Measurements from ENCODE around the gene TNIP2. TPM values are rescaled to one million over a fixed set of nuclear protein-coding genes. Genes with fewer than 3 reads are reported as not detected.

TNIP2 gene, protein sequence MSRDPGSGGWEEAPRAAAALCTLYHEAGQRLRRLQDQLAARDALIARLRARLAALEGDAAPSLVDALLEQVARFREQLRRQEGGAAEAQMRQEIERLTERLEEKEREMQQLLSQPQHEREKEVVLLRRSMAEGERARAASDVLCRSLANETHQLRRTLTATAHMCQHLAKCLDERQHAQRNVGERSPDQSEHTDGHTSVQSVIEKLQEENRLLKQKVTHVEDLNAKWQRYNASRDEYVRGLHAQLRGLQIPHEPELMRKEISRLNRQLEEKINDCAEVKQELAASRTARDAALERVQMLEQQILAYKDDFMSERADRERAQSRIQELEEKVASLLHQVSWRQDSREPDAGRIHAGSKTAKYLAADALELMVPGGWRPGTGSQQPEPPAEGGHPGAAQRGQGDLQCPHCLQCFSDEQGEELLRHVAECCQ
- 10 to 100 TPM; 21.8 to 36.0 (median 30.8) TPM for total RNA-seq

DNA sequence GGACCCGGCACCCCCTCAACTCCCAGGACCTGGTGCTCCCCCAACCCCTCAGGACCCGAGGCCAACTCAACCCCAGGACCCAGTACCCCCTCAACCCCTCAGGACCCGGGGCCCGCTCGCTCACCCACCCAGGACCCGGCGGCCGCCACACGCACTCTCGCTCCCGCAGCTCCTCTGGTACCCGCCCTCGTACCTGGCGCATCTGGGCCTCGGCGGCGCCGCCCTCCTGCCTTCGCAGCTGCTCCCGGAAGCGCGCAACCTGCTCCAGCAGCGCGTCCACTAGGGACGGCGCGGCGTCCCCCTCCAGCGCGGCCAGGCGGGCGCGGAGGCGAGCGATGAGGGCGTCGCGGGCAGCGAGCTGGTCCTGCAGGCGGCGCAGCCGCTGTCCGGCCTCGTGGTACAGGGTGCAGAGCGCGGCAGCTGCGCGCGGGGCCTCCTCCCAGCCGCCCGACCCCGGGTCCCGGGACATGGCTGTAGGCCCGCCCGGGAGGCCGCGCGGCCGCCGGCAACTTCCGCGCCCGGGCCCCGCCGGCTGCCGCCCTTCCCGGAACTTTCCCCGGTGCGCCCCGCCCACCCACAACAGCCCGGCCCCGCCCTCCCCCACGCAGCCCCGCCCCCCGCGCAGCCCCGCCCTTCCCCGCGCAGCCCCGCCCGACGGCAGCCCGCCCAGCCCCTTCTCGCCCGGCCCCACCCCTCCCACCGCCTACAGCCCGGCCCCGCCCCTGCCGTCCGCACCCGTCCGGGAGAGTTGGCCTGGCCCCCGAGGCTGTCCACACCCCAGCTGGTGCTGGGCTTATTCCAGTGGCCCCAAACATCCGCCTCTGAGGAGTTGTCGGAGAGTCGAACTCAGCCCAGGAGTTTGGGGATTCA is at the start of gene TNIP2:
Gene TNIP2, minus strand, starts transcription at position 516 of the 870 bp plus-strand sequence. Its CDS starts 47 bp downstream, at position 469.
- no peaks in the 10 kb centered on the region for H3K9me3 ChIP-seq
- H3K4me3 ChIP-seq = peak within 1 kb of the TSS; percentile 70
- H3K27me3 ChIP-seq = no peaks in the 10 kb centered on the region
- H3K36me3 ChIP-seq = peaks cover 5% of the 10 kb centered on the region
- peaks cover 36% of the 10 kb centered on the region for H3K4me1 ChIP-seq
- DNase-seq (ENCODE audit: low spot score in 2 of 2) = peak; percentile 94 to 95
- H3K27ac ChIP-seq = peak within 1 kb of the TSS; percentile 90
- 3% methylated on average over 21 of the region's 96 CpGs for WGBS
- TF ChIP-seq, protein P1, sequence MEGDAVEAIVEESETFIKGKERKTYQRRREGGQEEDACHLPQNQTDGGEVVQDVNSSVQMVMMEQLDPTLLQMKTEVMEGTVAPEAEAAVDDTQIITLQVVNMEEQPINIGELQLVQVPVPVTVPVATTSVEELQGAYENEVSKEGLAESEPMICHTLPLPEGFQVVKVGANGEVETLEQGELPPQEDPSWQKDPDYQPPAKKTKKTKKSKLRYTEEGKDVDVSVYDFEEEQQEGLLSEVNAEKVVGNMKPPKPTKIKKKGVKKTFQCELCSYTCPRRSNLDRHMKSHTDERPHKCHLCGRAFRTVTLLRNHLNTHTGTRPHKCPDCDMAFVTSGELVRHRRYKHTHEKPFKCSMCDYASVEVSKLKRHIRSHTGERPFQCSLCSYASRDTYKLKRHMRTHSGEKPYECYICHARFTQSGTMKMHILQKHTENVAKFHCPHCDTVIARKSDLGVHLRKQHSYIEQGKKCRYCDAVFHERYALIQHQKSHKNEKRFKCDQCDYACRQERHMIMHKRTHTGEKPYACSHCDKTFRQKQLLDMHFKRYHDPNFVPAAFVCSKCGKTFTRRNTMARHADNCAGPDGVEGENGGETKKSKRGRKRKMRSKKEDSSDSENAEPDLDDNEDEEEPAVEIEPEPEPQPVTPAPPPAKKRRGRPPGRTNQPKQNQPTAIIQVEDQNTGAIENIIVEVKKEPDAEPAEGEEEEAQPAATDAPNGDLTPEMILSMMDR (IDR thresholded peaks at IDR 0.05) = peak in 1 of 2 donors; percentile 51
- TF ChIP-seq POLR2AphosphoS5 (IDR thresholded peaks at IDR 0.05) (peak in 1 of 3 donors; percentile 41), POLR2A (IDR thresholded peaks at IDR 0.05) (peak in 1 of 2 donors; percentile 57), EP300 (IDR thresholded peaks at IDR 0.05) (no peak)

DNA sequence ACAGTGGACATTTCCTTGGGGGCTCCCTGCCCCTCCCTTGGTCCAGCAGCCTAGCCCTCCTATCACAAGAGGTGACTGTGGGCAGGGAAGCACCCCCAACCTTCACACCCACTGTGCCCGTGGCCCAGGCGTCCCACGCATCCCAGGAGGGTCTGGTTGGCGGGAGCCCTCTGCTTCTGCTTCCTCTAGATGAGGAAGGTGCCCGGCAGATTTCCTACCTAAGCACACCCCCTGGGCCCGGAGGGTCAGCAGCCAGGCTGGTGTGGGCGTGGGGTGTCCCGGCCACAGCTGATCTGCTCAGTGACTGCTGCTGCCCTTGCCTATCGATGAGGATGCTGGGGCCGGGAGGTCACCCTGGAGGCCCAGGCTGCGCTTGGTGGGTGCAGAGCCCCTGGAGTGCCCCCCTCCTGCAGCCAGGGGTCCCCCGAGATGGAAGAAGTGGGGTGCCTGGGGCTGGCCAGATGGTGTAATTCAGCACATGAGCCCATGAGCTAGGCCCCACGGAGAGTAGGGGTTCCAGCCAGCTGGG is 48.9 kb upstream of the TNIP2 start:
- H3K4me3 ChIP-seq = peak overlapping the region; percentile 17
- no peaks in the 10 kb centered on the region for H3K27me3 ChIP-seq
- no peak for TF ChIP-seq EP300 (IDR thresholded peaks at IDR 0.05)
- TF ChIP-seq POLR2A (IDR thresholded peaks at IDR 0.05) = no peak
- TF ChIP-seq, protein P1 (IDR thresholded peaks at IDR 0.05) = no peak
- no peak for TF ChIP-seq POLR2AphosphoS5 (IDR thresholded peaks at IDR 0.05)
- DNase-seq (ENCODE audit: low spot score in 2 of 2) = peak in 1 of 2 donors; percentile 62
- WGBS = 62% methylated on average over 3 of the region's 13 CpGs
- H3K27ac ChIP-seq = peak overlapping the region; percentile 81
- no peaks in the 10 kb centered on the region for H3K9me3 ChIP-seq
- H3K36me3 ChIP-seq = no peaks in the 10 kb centered on the region
- peaks cover 94% of the 10 kb centered on the region for H3K4me1 ChIP-seq

DNA sequence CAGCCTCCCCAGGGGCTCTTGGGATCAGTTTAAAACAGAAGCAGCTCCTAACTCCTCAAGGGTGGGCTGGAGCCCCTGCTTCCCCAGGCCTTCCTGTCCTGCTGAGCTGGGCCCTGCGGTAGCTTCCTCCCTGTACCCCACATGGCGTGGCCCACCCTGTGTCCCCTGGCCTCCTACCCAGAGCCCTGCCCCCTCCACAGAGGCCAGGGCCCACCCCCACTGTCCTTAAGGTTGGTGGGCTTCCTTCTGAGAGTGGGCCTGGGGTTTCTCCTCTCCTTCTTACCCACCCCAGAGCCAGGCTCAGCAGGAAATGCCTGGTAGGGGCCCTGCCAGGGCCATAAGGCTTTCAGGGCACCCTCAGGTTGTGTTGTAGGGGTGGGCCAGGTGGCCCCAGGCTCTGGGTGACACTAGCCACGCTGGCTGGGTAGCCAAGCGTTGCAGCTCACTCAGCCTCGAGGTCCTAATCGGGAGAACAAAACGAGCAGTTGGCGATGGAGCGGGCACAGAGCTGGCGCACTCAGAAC is 48.4 kb upstream of the TNIP2 start:
- TF ChIP-seq POLR2AphosphoS5 (IDR thresholded peaks at IDR 0.05) (no peak), POLR2A (IDR thresholded peaks at IDR 0.05) (no peak), EP300 (IDR thresholded peaks at IDR 0.05) (no peak)
- TF ChIP-seq, protein P1 (IDR thresholded peaks at IDR 0.05) = no peak
- H3K9me3 ChIP-seq = no peaks in the 10 kb centered on the region
- H3K4me1 ChIP-seq = peaks cover 94% of the 10 kb centered on the region
- peak in 1 of 2 donors; percentile 60 for DNase-seq (ENCODE audit: low spot score in 2 of 2)
- H3K27me3 ChIP-seq = no peaks in the 10 kb centered on the region
- H3K36me3 ChIP-seq = no peaks in the 10 kb centered on the region
- H3K4me3 ChIP-seq = peak overlapping the region; percentile 17
- WGBS = no CpG with 5 or more reads among the region's 10 CpGs
- peak overlapping the region; percentile 81 for H3K27ac ChIP-seq

DNA sequence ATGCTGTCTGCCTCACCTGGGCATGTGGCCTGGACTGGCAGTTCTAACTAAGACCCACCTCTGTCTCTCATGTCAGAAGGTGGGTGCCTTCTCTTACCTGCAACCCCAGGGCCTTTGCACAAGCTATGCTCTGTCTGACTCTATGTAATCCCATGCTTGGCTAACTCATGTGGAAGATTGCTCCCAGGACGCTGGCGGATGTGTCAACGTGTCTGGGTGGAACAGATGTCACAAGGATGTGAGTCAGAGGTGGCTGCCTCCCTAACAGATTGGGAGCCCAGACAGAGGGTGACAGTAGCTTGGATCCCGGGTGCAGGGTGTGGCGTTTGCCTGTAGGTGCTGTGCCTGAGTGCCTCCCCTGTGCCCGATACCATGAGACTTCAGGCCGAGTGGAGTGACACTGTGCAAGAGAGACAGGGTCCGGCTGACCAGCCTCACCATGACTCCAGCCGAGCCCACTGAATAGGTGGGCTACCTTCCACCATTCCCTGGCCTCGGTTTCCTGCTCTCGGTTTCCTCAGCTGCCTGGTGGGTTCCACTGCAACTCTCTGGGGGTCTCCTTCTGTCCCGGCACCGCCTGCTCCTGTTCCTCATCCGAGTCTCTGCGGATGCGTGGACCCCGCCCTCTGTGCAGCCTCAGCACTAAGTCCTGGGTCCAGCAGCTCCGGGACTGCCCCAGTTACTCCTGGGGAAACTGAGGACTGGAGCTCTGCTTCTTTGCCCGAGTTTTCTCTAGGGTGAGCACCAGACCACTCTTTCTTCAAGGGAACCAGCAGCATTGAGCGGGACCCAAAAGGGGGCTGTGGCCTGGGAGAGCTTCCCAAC is 47.7 kb upstream of the TNIP2 start:
- Histone ChIP-seq H3K27ac (peak overlapping the region; percentile 81), H3K4me1 (peaks cover 95% of the 10 kb centered on the region)
- TF ChIP-seq EP300 (IDR thresholded peaks at IDR 0.05) = no peak
- TF ChIP-seq POLR2A (IDR thresholded peaks at IDR 0.05) = no peak
- TF ChIP-seq, protein P1 (IDR thresholded peaks at IDR 0.05) = no peak
- peak in 2 of 3 donors; percentile 64 to 87 for TF ChIP-seq POLR2AphosphoS5 (IDR thresholded peaks at IDR 0.05)

More for the DNA sequence above, 47.7 kb upstream of the TNIP2 start:
- H3K36me3 ChIP-seq = no peaks in the 10 kb centered on the region
- no peaks in the 10 kb centered on the region for H3K9me3 ChIP-seq
- 60% methylated on average over 18 of the region's 20 CpGs for WGBS
- no peaks in the 10 kb centered on the region for H3K27me3 ChIP-seq
- no peak overlapping the region for H3K4me3 ChIP-seq
- peak; percentile 79 to 83 for DNase-seq (ENCODE audit: low spot score in 2 of 2)

Data from suprapubic skin (tissue), 4 donors.